ENCODE data around the gene NMD3.

Gene NMD3

GRCh38 chr3:161230621-161231171 is 9.6 kb downstream of the NMD3 start:
- DNase-seq (ENCODE audit: low spot score) = no peak

DNA sequence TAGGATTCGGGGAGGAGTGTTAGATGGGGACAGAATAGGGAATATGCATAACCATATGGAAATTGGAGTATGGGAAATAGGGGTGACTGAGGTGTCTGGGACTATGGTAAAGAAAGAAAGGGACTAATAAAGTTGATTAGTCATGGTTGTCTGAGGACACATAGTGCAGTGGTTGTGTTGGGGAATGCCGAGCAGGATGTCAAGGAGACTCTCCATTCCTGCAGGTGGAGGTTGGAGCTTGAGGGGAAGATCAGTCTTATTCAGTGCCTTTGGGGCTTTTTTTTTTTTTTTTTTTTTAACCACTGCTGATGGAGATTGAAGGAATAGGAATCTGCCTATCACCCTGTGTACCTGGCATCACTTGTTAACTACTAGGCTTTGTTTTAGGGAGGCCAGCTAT is 10.8 kb downstream of the NMD3 start:
- DNase-seq (ENCODE audit: low spot score) = no peak

- DNase-seq (ENCODE audit: low spot score) = no peak
Measured at GRCh38 chr3:161233557-161233956, 12.4 kb downstream of the NMD3 start.

DNA sequence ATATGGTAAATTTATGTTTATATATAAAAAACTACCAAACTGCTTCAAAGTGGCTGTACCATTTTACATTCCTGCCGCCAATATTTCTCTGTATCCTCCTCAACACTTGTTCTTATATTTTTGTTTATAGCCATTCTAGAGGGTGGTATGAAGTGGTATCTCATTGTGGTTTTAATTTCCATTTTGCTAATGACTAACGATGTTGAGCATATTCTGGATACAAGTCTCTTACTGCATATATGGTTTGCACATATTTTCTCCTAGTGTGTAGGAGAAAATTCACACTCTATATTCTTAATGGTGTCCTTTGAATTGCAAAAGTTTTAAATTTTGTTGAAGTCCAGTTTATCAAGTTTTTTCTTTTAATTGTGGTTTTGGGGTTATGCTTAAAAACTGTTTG is 15.1 kb downstream of the NMD3 start:
- DNase-seq (ENCODE audit: low spot score) = no peak

DNA sequence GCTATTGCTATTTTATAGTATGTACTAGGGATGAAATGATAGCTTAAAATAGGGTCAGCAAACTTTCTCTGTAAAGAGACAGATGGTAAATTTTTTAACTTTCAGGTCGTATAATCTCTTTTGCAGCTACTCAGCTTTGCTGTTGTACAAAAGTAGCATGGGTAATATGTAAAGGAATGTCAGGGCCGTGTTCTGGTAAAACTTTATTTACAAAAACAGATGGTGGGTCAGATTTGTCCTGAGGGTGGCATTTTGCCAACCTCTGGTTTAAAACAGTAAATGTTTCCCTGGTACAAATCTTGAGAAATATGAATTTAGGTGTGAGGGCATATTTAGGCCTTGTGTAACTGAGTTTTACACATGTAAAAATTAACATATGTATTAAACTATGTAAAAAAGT is 18.6 kb downstream of the NMD3 start:
- DNase-seq (ENCODE audit: low spot score) = no peak

DNA sequence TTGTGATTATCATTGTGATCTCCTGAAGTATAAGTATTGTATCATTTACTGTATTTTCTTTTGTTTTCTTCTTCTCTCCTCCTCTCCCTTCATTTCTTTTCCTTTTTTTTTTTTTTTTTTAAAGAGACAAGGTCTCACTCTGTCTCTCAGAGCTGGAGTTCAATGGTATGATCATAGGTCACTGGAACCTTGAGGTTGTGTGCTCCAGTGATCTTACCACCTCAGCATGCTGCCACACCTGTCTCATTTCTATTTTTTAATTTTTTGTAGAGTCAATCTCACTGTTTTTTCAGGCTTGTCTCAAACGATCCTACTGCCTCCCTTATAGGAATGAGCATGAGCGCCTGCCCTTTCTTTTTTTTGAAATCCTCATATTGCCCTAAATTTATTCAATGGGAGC is 23.4 kb downstream of the NMD3 start:
- no peak for DNase-seq (ENCODE audit: low spot score)

DNA sequence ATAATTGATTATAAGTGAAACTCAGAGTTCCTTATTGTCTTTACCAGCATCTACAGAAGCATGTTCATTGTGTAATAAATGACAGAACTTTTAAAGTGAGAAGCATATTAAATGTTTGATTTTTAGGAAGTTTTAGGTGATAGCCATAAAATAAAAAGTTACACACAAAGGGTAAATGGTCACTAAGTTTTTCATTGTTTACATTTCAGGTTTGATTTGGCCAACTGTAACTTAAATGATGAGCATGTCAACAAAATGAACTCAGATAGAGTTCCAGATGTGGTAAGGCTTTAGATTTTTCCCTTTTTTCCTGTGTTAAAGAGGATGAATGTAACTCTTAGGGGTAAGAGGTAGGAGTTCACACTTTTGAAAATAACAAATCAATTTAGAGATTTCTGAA is 25.9 kb downstream of the NMD3 start:
- no peak for DNase-seq (ENCODE audit: low spot score)

DNA sequence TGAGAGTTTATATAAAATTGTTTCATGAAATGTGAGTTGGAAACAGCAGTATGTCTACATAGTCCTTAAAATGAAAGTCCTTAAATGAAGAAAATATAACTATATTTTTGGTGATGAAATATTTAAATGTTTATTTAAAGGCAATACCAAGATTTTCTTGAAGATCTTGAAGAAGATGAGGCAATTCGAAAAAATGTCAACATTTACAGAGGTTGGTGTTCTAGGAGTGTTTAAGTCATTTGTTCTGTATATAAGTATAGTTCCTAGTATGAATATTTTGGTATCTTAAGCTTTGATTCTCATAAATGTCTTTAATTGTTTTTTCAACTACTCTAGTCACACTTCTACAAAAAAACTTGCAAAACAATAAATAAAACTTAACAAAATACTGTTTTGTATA is 29.0 kb downstream of the NMD3 start:
- DNase-seq (ENCODE audit: low spot score) = no peak

DNA sequence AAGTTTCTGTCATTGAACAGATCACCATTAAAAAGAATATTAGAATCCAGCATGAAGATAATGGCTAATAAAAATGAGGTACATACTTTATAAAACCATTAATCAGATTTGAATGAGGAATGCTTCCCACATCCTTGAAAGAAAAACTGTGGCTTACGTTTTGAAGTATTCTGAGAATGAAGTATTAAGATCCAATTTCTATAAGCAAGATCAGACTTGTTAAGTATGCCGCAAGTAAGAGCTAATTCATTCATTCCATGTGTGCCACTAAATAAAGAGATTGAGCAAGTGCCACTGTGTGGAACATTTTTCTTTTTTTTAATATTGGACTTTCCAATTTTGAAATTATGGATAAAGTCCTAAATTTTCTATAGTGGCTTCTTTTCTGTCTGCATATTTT is 30.6 kb downstream of the NMD3 start:
- DNase-seq (ENCODE audit: low spot score) = no peak

- DNase-seq (ENCODE audit: low spot score) = no peak
Measured at GRCh38 chr3:161252143-161252542, 31.0 kb downstream of the NMD3 start.

GRCh38 chr3:161253711-161254110 is 32.6 kb downstream of the NMD3 start:
- no peak for DNase-seq (ENCODE audit: low spot score)

DNA sequence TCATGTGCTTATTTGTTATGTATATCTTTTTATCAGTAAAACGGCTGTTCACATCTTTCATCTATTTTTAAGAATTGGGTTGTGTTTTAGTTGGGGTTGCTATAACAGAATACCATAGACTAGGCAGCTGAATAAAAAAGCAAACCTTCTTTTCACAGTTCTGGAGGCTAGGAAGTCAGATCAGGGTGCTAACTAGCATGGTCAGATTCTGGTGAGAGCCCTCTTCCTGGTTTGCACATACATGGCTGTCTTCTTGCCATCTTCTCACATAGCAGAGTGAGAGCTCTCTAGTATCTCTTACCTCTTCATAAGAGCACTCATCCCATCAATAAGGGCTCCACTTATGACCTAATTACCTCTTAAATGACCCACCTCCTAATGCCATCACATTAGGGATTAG is 33.8 kb downstream of the NMD3 start:
- no peak for DNase-seq (ENCODE audit: low spot score)

DNA sequence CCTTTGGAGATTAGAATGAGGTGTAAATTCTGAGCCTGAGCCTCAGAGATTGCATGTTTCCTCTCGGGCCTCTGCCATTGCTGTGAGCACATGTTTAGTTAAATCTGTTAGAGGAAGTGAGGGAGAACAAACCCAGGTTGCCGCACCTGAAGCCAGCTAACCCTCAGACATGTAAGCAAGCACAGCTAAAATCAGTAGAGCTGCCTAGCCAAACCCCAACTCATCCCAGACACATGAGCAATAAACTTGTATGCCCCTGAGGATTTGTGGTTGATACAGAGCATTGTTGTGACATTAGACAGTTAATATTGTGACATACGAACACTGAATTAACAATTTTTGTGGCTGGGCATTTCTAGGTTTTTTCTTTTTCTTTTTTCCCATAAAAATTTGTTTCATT is 41.9 kb downstream of the NMD3 start:
- DNase-seq (ENCODE audit: low spot score) = no peak

GRCh38 chr3:161264852-161265251 is 43.7 kb downstream of the NMD3 start:
- no peak for DNase-seq (ENCODE audit: low spot score)

- DNase-seq (ENCODE audit: low spot score) = no peak
Measured at GRCh38 chr3:161265916-161266571, 44.9 kb downstream of the NMD3 start.

DNA sequence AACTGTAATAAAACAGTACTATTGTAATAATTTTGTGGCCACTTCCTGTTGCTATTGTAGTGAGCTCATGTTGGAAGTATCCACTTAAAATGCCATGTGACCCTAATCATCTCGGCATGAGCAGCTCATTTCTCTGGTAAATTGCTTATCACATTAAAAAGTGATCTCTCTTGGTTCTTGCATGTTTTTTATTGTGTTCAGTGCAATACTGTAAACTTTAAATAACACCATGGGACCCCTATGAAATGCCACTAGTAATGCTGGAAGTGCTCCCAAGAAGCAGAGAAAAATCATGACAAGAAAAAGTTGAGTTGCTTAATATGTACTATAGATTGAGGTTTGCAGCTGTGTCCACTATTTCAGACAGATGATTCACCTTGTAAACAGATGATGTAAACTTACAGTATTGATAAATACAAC is 45.6 kb downstream of the NMD3 start:
- no peak for DNase-seq (ENCODE audit: low spot score)

DNA sequence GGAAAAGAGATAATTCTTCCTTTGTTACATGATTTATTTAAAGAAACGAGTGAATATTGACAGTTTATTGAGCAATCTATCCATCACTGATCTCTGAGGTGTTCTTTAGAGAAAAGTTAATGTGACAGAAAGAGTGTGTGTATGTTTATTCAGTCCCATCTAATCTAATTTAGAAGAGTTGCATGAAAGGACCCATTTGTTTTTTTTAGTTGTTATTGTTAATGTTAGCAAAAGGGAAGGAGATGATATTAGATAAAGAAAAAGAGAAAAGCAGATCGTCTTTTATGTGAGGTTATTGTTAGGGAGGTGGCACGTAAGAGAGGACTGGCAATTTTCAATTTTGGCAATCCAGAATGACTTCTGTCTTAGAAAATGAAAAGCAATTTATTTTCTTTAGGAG is 46.5 kb downstream of the NMD3 start:
- DNase-seq (ENCODE audit: low spot score) = no peak

DNA sequence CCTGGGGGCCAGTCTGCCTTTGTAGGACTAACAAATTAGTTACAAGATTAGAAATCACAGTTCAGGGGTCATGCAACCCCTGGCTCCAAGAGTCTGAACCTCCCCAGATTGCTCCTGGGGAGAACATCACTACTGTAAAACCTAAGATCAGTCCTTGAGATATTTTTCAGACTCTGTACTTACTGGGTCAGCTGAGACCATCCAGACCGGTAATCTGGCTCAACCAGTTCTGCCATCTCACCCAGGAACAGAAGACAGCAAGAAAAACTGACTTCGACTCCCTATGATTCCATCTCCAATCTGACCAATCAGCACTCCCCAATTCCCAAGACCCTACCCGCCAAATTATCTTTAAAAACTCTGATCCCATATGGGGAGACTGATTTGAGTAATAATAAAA is 47.5 kb downstream of the NMD3 start:
- DNase-seq (ENCODE audit: low spot score) = no peak

DNA sequence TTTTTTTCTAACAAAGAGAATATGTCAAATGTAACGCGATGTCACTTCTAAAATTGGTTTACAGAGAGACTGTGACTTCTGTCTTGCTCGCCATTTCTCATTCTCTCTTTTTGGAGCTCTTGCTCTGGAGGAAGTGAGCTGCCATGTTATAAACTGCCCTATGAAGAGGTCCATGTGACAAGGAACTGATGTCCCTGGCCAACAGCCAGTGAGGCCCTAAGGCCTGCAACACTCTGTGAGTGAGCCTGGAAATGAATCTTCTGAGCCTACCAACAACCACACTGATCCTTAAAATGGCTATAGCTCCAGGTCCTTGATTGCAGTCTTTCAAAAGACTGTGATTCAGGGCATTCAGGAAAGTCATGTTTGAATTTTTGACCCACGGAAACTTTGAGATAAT is 49.9 kb downstream of the NMD3 start:
- no peak for DNase-seq (ENCODE audit: low spot score)

DNA sequence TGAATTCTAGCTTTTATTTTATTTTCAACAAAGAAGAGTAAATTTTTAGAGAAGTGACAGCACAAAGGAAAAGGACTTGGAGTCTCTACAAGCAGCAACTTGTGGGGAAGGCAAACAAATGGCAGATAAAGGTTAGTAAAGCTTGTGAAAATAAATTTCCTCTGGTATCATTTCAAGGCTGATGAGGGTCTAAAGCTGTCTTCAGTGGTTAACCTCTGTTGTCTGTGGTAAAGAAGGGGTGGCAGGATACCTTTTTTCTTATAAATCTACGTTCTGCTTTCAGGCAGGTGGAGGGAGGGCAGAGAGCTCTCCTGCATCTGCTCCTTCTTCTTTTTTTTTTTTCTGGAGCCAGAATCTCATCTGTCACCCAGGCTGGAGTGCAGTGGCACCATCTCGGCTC is 50.5 kb downstream of the NMD3 start:
- DNase-seq (ENCODE audit: low spot score) = no peak

- DNase-seq (ENCODE audit: low spot score) = no peak
Measured at GRCh38 chr3:161272524-161272923, 51.4 kb downstream of the NMD3 start.

- DNase-seq (ENCODE audit: low spot score) = no peak
Measured at GRCh38 chr3:161273589-161274218, 52.6 kb downstream of the NMD3 start.

- DNase-seq (ENCODE audit: low spot score) = peak; percentile 3
Measured at GRCh38 chr3:161274691-161275298, 53.7 kb downstream of the NMD3 start.

GRCh38 chr3:161275919-161276318 is 54.8 kb downstream of the NMD3 start:
- DNase-seq (ENCODE audit: low spot score) = no peak

All from HuH-7 (cell line).